IPS DF 19.7 (cell line): ENCODE data around the gene FOXD4.
"Not testable (repeated sequence)": the region's sequence is repeated elsewhere in the genome, so short reads cannot be mapped to it uniquely, and the experiment has no call there.

Source experiments
- DNase-seq: peaks from one replicate; pipeline ENCODE4 v3.0.0-alpha.2; 2013; ENCODE audit warnings: low read depth, low spot score

The FOXD4 gene

DNA sequence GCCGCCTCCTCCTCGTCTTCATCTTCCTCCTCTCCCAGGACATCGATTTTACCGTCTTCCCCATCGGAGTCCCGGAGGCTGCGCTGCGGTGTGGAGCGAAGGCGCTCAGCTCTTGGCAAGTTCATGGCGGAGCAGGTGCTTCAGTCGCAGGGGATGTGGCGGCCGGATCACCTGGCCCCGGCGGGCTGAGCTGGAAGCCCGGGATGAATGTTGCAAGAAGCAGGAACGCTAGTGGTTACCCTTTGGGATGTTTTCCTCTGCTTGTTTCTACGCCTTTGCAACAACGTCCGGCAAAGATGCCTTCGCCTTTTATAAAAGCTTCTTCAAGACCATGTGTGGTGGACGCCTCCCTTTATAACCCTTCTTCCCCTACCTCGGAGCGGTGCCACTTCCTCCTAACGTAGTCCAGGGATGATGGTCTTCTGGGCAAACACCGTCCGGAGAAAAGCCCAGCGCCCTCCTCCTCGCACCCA, at the start of gene FOXD4:
Gene FOXD4 (minus strand): TSS at position 423 of the 473 bp plus-strand sequence. CDS start 298 bp downstream, at position 125.
- DNase-seq: not testable (repeated sequence)

DNA sequence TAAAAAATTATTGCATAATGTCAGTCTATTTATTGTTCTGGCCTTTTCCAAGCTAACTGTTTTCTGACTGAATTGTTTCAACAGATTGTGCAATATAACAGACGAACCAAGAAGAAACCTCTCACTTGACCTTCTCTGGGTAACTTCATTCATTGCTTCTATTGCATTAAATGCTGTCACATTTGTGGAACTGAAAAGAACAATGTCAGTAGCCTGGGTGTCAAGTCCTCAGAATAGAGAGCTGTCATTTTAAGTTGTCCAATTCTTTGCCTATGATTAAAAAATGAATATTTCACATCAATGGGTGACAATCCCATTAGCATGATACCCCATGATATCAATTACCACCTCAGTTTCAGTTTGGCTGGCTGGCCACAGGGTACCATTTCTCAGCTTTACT, 41.7 kb upstream of the FOXD4 start:
- not testable (repeated sequence) for DNase-seq

DNA sequence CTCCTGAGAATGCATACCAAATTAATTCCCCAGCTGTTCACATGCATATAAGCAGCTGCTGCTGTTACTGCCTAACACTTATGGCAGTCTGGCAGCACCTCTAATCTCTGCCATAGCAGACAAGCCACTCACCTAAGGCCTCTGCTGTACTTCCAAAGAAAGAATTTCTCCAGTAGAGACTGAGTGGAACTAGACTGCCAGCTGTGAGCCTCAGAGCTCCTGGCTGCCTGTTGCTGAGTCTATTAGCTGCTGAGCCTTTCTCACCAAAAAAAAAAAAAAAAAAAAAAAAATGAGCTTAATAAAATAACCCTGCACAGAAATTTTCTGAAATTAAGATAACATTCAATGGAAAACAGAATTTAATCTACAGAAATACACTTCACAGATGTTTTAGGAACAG, 33.0 kb upstream of the FOXD4 start:
- DNase-seq: not testable (repeated sequence)

DNA sequence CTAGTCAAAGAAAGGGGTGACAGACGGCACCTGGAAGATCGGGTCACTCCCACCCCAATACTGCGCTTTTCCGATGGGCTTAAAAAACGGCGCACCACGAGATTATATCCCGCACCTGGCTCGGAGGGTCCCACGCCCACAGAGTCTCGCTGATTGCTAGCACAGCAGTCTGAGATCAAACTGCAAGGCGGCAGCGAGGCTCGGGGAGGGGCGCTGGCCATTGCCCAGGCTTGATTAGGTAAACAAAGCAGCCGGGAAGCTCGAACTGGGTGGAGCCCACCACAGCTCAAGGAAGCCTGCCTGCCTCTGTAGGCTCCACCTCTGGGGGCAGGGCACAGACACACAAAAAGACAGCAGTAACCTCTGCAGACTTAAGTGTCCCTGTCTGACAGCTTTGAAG, 21.7 kb upstream of the FOXD4 start:
- DNase-seq: not testable (repeated sequence)

DNA sequence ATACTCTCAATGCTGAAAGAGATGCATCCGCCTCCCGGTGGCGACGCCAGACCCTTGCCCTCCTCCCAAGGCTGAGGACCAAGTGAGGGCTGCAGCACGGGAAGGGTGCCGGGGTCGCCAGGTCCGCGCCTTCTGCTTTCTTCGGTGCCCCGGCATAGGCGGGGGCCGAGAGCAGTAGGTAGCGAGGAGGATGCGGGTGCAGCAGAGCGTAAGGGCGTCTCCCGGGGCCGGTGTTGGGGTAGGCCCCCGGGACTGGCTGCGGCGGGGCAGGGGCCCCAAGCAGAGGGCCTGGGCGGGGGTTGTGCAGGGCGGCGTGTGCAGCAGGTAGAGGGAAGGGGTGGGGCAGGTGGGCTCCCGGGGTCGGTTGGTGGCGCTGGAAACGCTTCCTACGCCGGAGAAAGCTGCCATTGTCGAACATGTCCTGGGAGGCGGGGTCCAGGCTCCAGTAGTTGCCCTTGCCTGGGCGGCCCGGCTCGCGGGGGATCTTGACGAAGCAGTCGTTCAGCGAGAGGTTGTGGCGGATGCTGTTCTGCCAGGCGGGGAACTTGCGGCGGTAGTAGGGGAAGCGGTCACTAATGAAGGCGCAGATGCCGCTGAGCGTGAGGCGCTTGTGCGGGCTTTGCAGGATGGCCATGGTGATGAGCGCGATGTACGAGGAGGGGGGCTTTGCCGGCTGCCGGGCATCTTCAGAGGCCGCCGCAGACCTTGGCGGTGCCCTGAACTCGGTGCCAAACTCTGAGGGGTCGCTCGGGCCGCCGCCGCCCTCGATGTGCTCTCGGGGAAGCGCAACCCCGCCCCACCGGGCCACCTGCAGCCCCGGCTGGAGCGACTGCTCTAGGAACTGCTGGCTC, 848 bp downstream of the FOXD4 start:
- DNase-seq: not testable (repeated sequence)

DNA sequence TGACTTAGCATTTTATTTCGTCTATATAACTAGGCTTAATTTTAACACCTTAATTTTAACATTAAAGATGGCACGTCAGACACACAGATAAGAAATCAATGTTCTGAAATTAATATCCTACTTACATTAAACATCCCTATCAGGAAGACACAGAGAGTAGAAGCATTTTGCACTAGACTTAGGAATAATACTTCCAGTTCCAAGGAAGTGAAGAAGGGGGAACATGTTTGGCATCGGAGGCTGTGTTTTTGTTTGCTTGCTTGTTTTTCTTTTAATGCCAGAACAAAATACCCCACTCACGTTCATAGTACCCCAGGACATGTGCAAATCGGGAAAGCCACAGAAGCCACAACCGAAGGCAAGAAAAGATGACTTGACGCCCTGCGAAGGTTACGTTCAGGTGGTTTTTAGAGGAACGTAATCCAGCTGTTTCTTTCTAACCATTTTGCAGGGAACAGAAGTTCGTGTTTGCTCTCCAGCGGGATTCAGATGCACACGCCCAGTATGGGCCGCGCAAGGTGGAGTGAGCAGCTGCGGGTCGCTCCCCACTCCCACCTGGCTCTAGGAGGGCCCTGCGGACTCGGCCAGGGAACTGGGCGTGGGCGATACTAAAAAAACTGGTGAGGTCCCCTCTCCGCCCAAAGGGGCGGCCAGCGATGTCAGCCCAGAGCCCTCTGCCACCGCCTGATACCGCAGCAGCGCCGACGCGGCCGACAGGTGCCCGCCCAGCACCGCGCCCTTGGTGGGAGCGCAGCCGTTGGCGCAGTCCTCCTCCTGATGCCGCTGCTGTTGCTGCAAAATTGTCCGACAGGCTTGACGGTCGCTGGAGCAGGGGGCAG, 1.8 kb downstream of the FOXD4 start:
- not testable (repeated sequence) for DNase-seq

DNA sequence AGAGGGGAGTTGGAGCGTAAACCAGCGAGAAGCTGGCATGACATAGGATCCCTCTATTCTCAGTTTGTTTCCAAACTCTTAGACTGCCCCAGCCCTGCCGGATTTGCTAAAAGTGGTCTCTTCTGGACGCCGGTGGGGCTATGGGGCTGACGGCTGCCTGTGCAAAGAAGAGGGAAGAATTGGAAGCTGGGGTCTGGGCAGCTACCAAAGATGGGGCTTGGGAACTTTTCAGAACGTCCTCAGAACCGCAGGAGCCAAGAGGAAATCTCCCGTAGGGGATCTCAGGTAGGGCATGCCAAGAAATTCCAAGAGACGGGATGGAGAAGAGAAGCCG, 3.1 kb downstream of the FOXD4 start:
- not testable (repeated sequence) for DNase-seq

DNA sequence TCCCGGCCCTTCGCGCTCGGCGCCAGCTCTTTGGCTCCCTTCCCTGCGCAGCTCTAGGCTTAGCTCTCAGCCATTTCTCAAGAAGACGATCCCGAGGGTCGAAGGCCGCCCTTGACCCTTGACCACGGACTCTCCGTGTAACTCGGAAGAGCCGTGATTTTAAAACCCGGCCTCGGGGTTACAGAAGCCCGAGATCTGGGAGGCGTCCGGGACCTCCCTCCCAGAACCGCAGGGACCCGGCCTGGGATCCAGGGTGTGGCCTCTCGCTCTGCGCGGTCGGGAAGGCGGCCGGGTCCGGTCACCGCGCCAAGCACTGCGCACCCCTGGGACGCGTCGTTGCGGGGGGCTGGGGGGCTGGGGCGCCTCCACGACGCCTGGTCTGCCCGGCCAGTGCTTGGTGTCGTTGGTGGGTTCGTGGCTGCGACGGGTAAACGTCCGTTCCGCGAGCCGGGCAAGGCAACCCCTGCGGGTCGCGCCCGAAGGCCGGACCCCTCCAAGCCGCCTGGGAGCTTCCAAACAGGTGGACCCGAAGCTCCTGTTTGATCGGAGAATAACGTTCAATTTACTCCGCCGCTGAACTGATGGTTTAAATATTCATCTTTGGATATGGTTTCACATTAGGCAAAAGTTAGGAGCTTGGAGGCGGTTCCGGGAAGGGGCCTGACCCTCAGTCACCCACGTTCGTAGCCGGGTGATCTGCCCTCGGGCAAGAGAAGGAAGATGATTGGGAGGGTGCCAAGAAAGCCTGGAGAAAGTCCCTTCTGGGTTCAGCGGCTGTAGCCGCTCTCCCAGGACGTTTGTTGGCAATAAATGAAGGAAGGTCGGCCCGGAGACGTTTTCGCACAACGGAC, 3.7 kb downstream of the FOXD4 start:
- DNase-seq: not testable (repeated sequence)

DNA sequence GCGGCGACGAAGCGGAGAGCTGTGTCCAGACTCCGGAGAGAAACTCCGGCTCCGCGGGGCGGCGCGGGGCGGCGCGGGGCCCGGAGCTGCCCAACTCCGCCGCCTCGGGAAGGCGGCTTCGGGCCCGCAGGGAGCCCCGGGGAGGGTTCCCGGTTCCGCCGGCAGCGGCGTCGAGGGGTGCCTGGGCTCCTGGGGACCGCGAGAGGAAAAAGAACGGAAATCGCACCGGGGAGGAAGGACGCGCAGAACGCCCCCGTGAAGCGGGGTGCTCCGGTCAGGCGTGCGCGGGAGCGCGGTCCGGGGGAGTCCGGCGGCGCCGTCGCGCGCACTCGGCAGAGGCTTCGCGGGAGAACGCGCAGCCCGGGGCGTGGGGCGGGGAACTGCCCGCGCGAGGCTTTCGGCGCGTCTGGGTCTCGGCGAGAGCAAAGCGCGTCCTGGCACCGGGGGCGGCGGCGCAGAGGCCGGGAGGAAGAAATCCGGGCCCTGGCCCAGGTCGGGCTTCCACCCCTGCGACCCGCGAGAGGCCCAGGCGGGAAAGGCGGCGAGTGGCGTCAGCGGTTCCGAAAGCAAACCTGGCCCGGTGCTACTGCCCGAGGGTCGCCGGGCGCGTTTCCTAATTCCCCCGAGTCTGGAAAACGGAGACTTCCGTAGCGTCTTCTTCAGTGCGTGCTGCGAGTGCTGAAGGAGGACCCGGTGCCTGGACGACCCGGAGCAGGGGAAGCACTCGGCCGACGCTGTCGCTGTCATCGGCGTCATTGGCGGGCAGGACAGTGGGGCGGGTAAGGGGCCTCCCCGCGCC, 4.5 kb downstream of the FOXD4 start:
- DNase-seq: not testable (repeated sequence)

DNA sequence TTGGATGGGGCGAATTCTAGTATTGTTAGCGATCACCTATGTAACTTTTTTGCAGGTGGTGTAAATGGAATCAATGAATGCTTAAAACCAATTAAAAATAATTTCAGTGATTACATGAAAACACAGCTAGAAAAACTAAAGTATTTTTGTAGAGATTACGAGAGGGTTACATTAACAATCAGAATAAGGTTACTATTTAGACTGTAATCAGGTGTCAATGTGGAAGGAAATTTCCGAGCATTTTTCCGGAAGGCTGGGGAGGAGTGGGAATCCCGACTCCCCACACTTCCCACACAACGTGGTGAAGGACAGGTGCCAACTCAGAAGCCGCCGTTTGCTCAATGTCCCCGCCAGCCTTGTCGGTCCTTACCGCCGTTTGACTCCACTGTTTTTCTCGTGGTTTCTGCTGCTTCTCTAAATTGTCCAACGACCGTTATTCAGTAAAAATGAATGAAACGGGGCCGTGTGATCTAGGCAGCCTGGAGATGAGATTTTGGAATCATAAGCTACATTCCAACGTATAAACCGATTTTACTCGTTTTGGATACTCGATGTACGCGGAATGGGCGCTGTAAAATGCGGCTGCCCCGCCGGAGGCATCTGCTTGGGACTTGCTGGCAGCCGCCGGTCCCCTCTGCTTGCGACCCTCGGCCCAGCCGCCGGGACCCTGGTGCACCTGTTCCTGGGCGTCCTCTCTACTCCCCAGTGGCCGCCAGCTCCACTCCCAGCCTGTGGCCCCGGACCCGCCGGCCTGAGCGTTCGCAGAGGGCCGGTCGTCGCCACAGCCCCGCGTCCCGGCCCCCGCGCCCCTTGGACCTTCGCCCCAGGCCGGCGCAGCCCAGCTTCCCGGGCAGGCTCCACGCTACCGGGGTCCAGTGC, 5.4 kb downstream of the FOXD4 start:
- not testable (repeated sequence) for DNase-seq

DNA sequence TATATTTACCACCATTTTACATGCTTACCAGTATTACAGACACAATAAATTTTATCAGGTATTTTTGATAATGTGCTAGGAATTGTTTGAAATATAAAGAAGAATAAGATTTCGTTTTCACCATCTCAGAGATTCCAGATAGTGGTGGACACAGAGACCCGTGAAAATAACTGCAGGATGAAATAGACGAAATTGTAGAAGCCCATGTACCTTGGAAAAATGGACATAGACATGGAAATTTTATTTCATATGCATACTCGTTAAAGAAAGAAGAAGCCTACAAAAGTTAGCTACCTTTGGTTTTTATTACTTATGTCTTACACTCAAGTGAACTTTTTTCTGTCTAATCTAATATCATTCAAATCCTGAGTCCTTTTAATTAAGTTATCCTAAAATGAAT, 7.5 kb downstream of the FOXD4 start:
- not testable (repeated sequence) for DNase-seq

DNA sequence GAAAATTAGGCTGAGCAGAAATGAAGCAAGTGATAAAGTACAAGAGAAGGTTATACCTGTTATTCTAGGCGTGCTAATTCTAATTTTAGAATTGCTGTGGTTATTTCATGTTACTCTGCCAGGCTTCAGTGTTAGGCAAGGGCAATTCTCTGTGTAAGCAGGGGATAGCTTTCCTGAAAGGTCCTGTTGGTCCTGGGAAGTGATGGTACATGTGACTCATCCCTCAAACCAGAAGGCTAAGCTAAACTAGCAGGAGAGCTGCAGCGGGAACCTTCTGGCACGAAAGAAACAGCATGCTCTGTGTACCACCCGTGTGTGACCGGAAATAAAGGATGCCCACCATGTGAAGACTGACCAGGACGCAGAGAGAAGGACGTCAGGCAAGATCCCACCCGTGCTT, 8.7 kb downstream of the FOXD4 start:
- not testable (repeated sequence) for DNase-seq

DNA sequence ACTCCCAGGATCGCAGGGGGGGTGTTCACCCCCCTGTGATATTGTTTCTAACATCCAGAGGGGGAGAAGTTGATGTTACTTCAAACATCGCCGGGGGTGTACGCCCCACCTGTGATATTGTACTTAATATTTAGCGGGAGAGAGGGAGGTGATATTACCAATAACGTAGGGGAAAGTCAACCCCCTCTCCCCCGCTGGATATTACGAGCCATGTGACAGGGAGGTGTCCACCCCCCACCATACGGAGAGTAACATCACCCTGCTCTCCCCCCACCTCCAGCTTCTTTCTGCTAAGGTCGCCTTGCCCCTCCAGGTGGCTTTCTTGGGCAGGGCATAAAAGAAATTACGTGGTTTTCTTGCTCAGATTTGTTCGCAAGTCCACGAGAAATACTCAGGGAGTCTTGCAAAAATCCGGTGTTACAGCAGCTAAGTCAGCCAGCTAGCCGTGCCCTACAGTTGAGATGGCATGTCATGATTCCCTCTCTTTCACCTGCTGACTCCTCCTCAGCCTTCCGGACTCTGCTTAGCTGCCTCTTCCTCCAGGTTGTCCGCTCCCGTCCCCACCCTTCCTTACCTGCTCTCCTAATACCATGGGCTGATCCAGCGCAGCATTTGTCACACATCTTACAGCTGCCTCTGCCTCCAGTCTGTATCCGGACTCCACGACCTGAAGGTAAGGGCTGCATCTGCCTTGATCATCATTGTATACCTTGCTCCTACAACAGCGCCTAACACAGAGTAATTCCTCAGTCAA, 9.3 kb downstream of the FOXD4 start:
- not testable (repeated sequence) for DNase-seq

DNA sequence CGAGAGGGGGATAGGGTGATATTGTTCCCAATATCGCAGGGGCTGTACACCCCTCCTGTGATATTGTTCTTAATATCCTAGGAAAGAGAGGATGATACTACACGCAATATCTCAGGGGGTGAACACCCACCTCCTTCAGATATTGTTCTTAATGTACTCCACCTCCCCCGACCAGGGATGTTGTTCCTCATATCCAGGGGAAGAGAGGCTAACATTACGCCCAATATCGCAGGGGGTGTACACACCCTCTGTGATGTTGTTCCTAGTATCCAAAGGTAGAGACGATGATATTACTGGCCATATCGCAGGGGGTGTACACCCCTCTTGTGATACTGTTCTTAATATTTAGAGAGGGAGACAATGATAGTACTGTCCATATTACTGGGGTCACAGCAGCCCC, 12.2 kb downstream of the FOXD4 start:
- DNase-seq: not testable (repeated sequence)

DNA sequence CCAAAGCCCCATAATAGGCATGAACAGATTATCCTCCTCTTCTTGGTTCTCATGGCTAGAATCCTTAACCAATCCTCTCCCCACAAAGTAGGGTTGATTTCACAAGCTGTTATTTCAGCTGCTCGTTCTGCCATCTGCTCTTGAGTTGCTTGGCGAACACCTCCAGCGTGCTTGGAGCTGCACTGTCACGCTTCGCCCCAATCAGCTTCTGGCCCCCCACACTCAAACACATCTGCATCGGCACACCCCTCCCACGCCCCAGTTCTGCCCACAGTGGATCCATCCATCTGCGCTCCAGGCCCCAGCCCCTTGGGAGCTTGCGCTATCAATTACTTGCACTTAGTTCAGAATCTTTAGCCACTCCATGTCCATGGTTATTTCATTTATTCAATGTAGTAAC, 17.8 kb downstream of the FOXD4 start:
- DNase-seq: not testable (repeated sequence)

DNA sequence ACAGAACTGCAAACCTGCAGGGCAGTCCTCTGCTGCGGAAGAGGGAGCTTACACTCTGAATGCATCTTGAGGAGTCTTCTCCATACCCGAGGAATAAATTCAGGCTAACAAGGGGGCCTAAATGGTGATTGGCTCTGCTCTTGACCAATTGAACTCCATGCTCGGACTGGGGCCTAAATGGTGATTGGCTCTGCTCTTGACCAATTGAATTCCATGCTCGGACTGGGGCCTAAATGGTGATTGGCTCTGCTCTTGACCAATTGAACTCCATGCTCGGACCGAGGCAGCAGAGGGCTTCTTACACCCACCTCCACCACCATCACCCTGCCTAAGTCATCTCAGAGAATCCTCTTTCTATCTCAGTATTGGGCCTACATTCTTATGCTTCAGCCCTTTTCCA, 18.4 kb downstream of the FOXD4 start:
- DNase-seq: not testable (repeated sequence)

DNA sequence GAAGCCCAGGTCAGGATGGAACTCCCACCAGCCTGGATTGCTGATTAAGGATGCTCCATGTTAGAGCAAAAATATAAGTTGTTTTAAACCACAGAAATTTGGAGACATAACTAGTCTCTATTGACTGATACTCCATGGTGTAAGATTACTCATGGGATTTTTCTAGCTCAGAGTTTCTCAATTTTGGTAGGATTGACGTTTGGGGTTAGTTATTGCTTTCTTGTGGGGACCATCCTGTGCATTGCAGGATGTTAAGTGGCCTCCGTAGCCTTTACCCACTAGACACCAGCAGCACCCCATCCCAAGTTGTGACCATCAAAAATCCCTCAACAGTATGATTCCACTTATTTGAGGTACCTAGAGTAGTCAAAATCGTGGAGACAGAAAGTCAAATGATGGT, 19.4 kb downstream of the FOXD4 start:
- DNase-seq: not testable (repeated sequence)

DNA sequence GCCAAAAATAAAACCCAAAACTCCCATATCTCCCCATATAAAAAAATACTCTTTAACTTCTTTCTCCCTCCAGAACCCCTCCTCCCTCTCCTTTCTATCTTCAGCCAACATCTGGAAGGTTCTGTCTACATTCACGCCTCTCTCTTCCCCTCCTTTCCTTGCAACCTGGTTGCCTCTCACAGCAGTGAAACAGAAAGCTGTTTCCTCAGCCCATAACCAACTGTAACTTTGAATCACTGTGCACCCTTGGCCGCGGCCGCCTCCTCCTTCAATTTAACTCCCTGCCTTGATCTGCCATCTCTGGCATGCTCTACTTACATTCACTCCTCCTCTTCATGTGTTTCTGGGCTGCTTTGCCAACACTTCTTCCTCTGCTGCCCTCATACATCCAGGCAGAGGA, 23.2 kb downstream of the FOXD4 start:
- DNase-seq: not testable (repeated sequence)

DNA sequence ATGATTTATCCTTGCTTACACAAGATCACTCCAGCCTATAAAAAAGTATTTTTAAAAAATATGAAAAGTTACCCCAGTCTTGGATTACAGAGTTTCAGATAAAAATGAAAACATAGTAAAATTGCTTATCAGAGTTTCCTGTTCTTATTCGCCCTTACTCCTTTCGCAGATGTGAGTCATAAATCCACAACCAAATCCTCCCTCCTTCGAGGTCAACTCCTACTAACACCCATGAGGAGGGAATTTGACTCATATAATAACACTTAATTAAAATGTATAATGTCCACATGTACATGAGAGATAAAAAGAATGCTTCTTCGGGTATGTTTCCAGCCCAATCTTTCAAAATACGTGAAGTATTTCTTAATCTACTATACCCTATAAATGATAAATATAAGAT, 23.9 kb downstream of the FOXD4 start:
- not testable (repeated sequence) for DNase-seq
